SK-N-SH (cell line): ENCODE results near the gene SNX9. TPM values are rescaled to one million over a fixed set of nuclear protein-coding genes. Genes with fewer than 3 reads are reported as not detected.
A peak's percentile ranks its signal among the peaks of the same experiment; 100 is the strongest.

Experiments
- CTCF ChIA-PET: fragments of 300-600, 350-600 bp; formaldehyde crosslinking; extraction: SDS; loops from one replicate; lab custom pipeline; 2021; lab: Yijun Ruan, JAX
- POLR2A ChIA-PET: fragments of 350-600 bp; sonication (Branson Sonifier 250); formaldehyde crosslinking; extraction: SDS; loops from one replicate; lab custom pipeline; 2020; ENCODE audit warnings: antibody characterized with exemption, inconsistent platforms; lab: Yijun Ruan, JAX
- DNase-seq: peaks from one replicate; pipeline ENCODE4 v3.0.0; 2012
- H2AFZ ChIP-seq: fragments of 200-600 bp; sonication (generic); 2 replicates; pipeline ENCODE4 v1.8.1; 2016; ENCODE audit warnings: antibody characterized with exemption, mild to moderate bottlenecking, low read depth
- H3F3A ChIP-seq: fragments of 200-600 bp; sonication (generic); replicated peaks from 2 replicates; pipeline ENCODE3; 2016; ENCODE audit warnings: antibody characterized with exemption, mild to moderate bottlenecking; ENCODE audit not compliant: insufficient read depth
- H3K27ac ChIP-seq, 2 experiments: fragments of 200-500 bp in 1 of 2; fragments of 200-600 bp in 1 of 2; sonication (Bioruptor generic) in 1 of 2; sonication (generic), shearing (Covaris generic) in 1 of 2; 2 replicates each; pipeline versions ENCODE4 v1.5.1 to v1.6.1; 2014 to 2016; ENCODE audit warnings: low read depth in 2 of 2, inconsistent platforms in 1 of 2, low read length in 1 of 2, mild to moderate bottlenecking in 1 of 2, mixed read lengths in 1 of 2
- H3K27me3 ChIP-seq: fragments of 200-600 bp; sonication (generic), shearing (Covaris generic); 2 replicates; pipeline ENCODE4 v1.6.1; 2016; ENCODE audit warnings: mixed run types; ENCODE audit not compliant: insufficient read depth
- H3K36me3 ChIP-seq, 2 experiments: fragments of 200-500 bp in 1 of 2; fragments of 200-600 bp in 1 of 2; sonication (Bioruptor generic) in 1 of 2; sonication (generic) in 1 of 2; replicated peaks in 1 of 2; 2 replicates each; pipeline versions ENCODE3 to v1.5.1; 2014 to 2016; ENCODE audit warnings: low read length in 1 of 2, mild to moderate bottlenecking in 1 of 2; ENCODE audit not compliant: insufficient read depth in 2 of 2, control insufficient read depth in 1 of 2
- H3K4me1 ChIP-seq, 2 experiments: fragments of 200-500 bp in 1 of 2; fragments of 200-600 bp in 1 of 2; sonication (Bioruptor generic) in 1 of 2; sonication (generic), shearing (Covaris generic) in 1 of 2; 2 replicates each; pipeline versions ENCODE4 v1.5.1 to v1.6.1; 2014 to 2016; ENCODE audit warnings: low read depth in 1 of 2, low read length in 1 of 2, mixed run types in 1 of 2; ENCODE audit not compliant: insufficient read depth in 2 of 2, control insufficient read depth in 1 of 2
- H3K4me2 ChIP-seq: fragments of 200-600 bp; sonication (generic), shearing (Covaris generic); 2 replicates; pipeline ENCODE4 v1.6.1; 2017; ENCODE audit warnings: mixed run types
- H3K4me3 ChIP-seq, 2 experiments: fragments of 200-500 bp in 1 of 2; fragments of 200-600 bp in 1 of 2; sonication (Bioruptor generic) in 1 of 2; sonication (generic), shearing (Covaris generic) in 1 of 2; 2 replicates each; pipeline versions ENCODE4 v1.5.1 to v1.8.1; 2014 to 2016; ENCODE audit warnings: low read depth in 2 of 2, inconsistent platforms in 1 of 2, low read length in 1 of 2, mild to moderate bottlenecking in 1 of 2, mixed read lengths in 1 of 2, moderate library complexity in 1 of 2
- H3K79me2 ChIP-seq: fragments of 200-600 bp; sonication (generic); 2 replicates; pipeline ENCODE4 v1.8.1; 2017; ENCODE audit warnings: mild to moderate bottlenecking; ENCODE audit not compliant: insufficient read depth
- H3K9ac ChIP-seq: fragments of 200-600 bp; sonication (generic); 2 replicates; pipeline ENCODE4 v1.6.1; 2017; ENCODE audit warnings: mixed run types
- H3K9me2 ChIP-seq: fragments of 200-600 bp; sonication (generic); 2 replicates; pipeline ENCODE4 v1.6.1; 2017; ENCODE audit warnings: mixed run types
- H3K9me3 ChIP-seq: fragments of 200-600 bp; sonication (generic); 2 replicates; pipeline ENCODE4 v1.6.1; 2017; ENCODE audit warnings: mixed run types, mild to moderate bottlenecking, moderate library complexity
- H4K20me1 ChIP-seq: fragments of 200-600 bp; sonication (generic); 2 replicates; pipeline ENCODE4 v1.6.1; 2017; ENCODE audit warnings: mild to moderate bottlenecking, mixed run types; ENCODE audit not compliant: insufficient read depth
- CHD2 ChIP-seq: fragments of 150-350 bp; IDR thresholded peaks from 2 replicates; pipeline ENCODE4 v1.6.1; 2018; ENCODE audit warnings: low read length; ENCODE audit not compliant: partially characterized antibody
- EP300 ChIP-seq, 2 experiments: IDR thresholded peaks; 2 replicates each; pipeline versions ENCODE4 v1.4.0 to v1.6.1; 2012; ENCODE audit warnings: borderline replicate concordance in 1 of 2, low read depth in 1 of 2, low read length in 1 of 2
- EZH2phosphoT487 ChIP-seq: fragments of 200-600 bp; sonication (generic); IDR thresholded peaks from 2 replicates; pipeline ENCODE4 v1.6.1; 2017; ENCODE audit warnings: low read depth, mixed run types, mild to moderate bottlenecking, antibody characterized with exemption, moderate library complexity, borderline replicate concordance
- FOSL2 ChIP-seq: IDR thresholded peaks from 2 replicates; pipeline ENCODE4 v1.4.0; 2012; ENCODE audit warnings: low read depth, mild to moderate bottlenecking, moderate library complexity, borderline replicate concordance
- FOXM1 ChIP-seq: IDR thresholded peaks from 2 replicates; pipeline ENCODE4 v1.4.0; 2012; ENCODE audit warnings: low read depth, mild to moderate bottlenecking
- GABPA ChIP-seq: IDR thresholded peaks from 2 replicates; pipeline ENCODE4 v1.4.0; 2012; ENCODE audit warnings: low read depth, mild to moderate bottlenecking
- MEF2A ChIP-seq: IDR thresholded peaks from 2 replicates; pipeline ENCODE4 v1.4.0; 2012; ENCODE audit warnings: low read depth, borderline replicate concordance
- MXI1 ChIP-seq: IDR thresholded peaks from 2 replicates; pipeline ENCODE4 v1.6.1; 2012; ENCODE audit warnings: mild to moderate bottlenecking, low read depth, low read length, improper control_type of control experiment
- NFIC ChIP-seq: IDR thresholded peaks from 2 replicates; pipeline ENCODE4 v1.4.0; 2012; ENCODE audit warnings: borderline replicate concordance
- NRF1 ChIP-seq: IDR thresholded peaks from 2 replicates; pipeline ENCODE4 v1.6.1; 2012; ENCODE audit warnings: low read depth, mild to moderate bottlenecking, low read length
- PBX3 ChIP-seq: IDR thresholded peaks from 2 replicates; pipeline ENCODE4; 2012
- POLR2AphosphoS5 ChIP-seq: IDR thresholded peaks from 2 replicates; pipeline ENCODE4 v1.6.1; 2012; ENCODE audit warnings: low read depth, low read length
- RAD21 ChIP-seq: IDR thresholded peaks from 2 replicates; pipeline ENCODE4 v1.6.1; 2012; ENCODE audit warnings: mild to moderate bottlenecking, low read length
- RCOR1 ChIP-seq: fragments of 150-350 bp; IDR thresholded peaks from 2 replicates; pipeline ENCODE4 v1.6.1; 2017; ENCODE audit warnings: antibody characterized with exemption, low read length
- RXRA ChIP-seq: IDR thresholded peaks from 2 replicates; pipeline ENCODE4 v1.4.0; 2012; ENCODE audit warnings: low read depth, mild to moderate bottlenecking, borderline replicate concordance
- SIN3A ChIP-seq: IDR thresholded peaks from 2 replicates; pipeline ENCODE4 v1.6.1; 2012; ENCODE audit warnings: low read depth, mild to moderate bottlenecking, low read length, moderate library complexity, borderline replicate concordance
- SMC3 ChIP-seq: IDR thresholded peaks from 2 replicates; pipeline ENCODE4 v1.6.1; 2012; ENCODE audit warnings: low read depth, low read length, improper control_type of control experiment
- TAF1 ChIP-seq: IDR thresholded peaks from 2 replicates; pipeline ENCODE4 v1.6.1; 2012; ENCODE audit warnings: low read depth, mild to moderate bottlenecking, low read length, moderate library complexity, borderline replicate concordance
- TCF12 ChIP-seq: IDR thresholded peaks from 2 replicates; pipeline ENCODE4 v1.4.0; 2012
- TEAD4 ChIP-seq: IDR thresholded peaks from 2 replicates; pipeline ENCODE4 v1.4.0; 2012; ENCODE audit warnings: mild to moderate bottlenecking, borderline replicate concordance; ENCODE audit not compliant: insufficient read depth
- USF1 ChIP-seq: IDR thresholded peaks from 2 replicates; pipeline ENCODE4 v1.4.0; 2012; ENCODE audit warnings: low read depth, borderline replicate concordance
- USF2 ChIP-seq: fragments of 150-350 bp; IDR thresholded peaks from 2 replicates; pipeline ENCODE4 v1.6.1; 2017; ENCODE audit warnings: antibody characterized with exemption, low read length, low read depth, borderline replicate concordance
- YY1 ChIP-seq: IDR thresholded peaks from 2 replicates; pipeline ENCODE4 v1.4.0; 2012; ENCODE audit warnings: low read depth, mild to moderate bottlenecking
- WGBS: methylation state at CpG from one replicate; pipeline ENCODE4 v1.1.6; 2017; ENCODE audit warnings: low lambda C conversion rate; 5-methylcytosine and 5-hydroxymethylcytosine counted together
- polyA plus RNA-seq, 3 experiments: library from polyadenylated mRNA; depleted of rRNA; stranded (reverse); fragments of >200 nt; gene quantifications; 2 replicates each; pipeline ENCODE4 v1.2.3, GENCODE V29; 2012
- TF ChIP-seq, protein P1 (sequence below): fragments of 150-350 bp; IDR thresholded peaks from 2 replicates; pipeline ENCODE4 v1.6.1; 2016; ENCODE audit warnings: mild to moderate bottlenecking, low read depth, low read length
- TF ChIP-seq, protein P2 (sequence below): IDR thresholded peaks from 2 replicates; pipeline ENCODE4 v1.6.1; 2012; ENCODE audit warnings: mild to moderate bottlenecking, low read depth, low read length, moderate library complexity

SNX9 gene
- polyA plus RNA-seq, 1 of the 3 experiments (the other 2 are of a cell fraction) = 31.6 TPM

DNA sequence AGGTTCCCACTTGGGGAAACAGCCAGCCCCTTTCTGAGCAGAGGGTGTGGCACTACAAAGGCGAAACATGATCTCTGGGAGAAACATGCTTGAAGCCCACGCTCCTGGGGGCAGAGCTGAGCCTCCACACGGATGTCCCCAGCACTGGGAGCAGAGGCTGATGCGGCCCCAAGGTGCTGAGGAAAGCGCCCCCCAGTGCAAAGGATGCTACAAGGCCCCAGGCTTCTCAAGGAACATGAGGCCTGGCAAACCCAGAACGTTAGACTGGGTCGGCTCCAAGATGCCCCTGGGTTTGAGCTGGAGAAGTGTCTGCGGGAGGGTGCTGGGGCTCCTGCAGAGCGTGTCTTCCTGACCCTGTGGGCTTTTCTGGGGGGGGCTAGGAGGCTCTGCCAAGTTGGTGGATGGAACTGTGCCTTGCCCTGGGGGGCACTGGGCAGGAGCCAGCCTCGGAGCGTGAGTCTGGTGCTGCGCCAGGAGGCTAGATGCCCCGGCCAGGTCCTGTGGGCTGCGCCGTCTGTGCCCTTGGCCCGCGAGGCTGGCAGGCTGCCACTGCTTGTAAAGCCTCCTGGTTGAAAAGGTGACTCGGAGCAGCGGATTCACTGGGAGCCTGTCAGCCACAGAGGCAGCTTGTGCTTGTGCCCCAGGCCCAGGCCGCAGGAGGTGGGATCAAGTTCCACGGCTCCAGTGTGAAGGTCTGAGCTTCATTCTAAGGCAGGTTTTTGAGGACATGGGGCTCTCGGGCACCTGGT, 166.7 kb downstream of the SNX9 start:
- peaks cover 13% of the 10 kb centered on the region for H3F3A ChIP-seq
- POLR2A ChIA-PET = interaction anchor here (1.0 kb wide), 1 partner anchor 41 kb away, joined by 3 read pairs; no protein-coding TSS in a partner anchor
- peak; percentile 79 for DNase-seq
- WGBS = 19% methylated on average over 6 of the region's 22 CpGs
- H3K27me3 ChIP-seq = no peaks in the 10 kb centered on the region
- H3K79me2 ChIP-seq = peaks cover 100% of the 10 kb centered on the region
- H3K4me3 ChIP-seq = peak overlapping the region in 1 of 2 experiments; percentile 23; a peak in 2 of 4 replicates
- H3K27ac ChIP-seq = peak overlapping the region; percentile 48 to 78
- peaks cover 26% of the 10 kb centered on the region for H4K20me1 ChIP-seq
- H3K4me2 ChIP-seq = peak overlapping the region; percentile 78
- H3K9ac ChIP-seq = peak overlapping the region; percentile 27; the same call in 1 of the 2 replicates
- H3K9me2 ChIP-seq = no peaks in the 10 kb centered on the region
- CTCF ChIA-PET = interaction anchor here (0.8 to 2.9 kb wide), 4 partner anchors 14 to 84 kb away, joined by 3 to 11 read pairs (median 4); no protein-coding TSS in a partner anchor
- no peaks in the 10 kb centered on the region for H3K9me3 ChIP-seq
- peaks cover 33 to 44% of the 10 kb centered on the region in 2 experiments; a peak in 3 of 4 replicates for H3K4me1 ChIP-seq
- no peak overlapping the region for H2AFZ ChIP-seq
- peaks cover 0 to 18% of the 10 kb centered on the region in 2 experiments for H3K36me3 ChIP-seq
- no peak for TF ChIP-seq FOSL2
- TF ChIP-seq RAD21 = no peak
- no peak for TF ChIP-seq TAF1
- no peak for TF ChIP-seq MEF2A
- no peak for TF ChIP-seq USF2
- TF ChIP-seq FOXM1 = no peak
- TF ChIP-seq PBX3 = peak; percentile 40
- TF ChIP-seq NRF1 = no peak
- TF ChIP-seq USF1 = no peak
- no peak for TF ChIP-seq POLR2AphosphoS5
- no peak for TF ChIP-seq YY1
- TF ChIP-seq TEAD4 = peak; percentile 73; the same call in 1 of the 2 replicates
- TF ChIP-seq EP300 (IDR thresholded peaks at IDR 0.05; ENCODE audit: borderline replicate concordance in 1 of 2, low read depth in 1 of 2, low read length in 1 of 2) = peak; percentile 51 to 78; a peak in 3 of 4 replicates
- peak; percentile 88 for TF ChIP-seq RXRA
- TF ChIP-seq, protein P1, sequence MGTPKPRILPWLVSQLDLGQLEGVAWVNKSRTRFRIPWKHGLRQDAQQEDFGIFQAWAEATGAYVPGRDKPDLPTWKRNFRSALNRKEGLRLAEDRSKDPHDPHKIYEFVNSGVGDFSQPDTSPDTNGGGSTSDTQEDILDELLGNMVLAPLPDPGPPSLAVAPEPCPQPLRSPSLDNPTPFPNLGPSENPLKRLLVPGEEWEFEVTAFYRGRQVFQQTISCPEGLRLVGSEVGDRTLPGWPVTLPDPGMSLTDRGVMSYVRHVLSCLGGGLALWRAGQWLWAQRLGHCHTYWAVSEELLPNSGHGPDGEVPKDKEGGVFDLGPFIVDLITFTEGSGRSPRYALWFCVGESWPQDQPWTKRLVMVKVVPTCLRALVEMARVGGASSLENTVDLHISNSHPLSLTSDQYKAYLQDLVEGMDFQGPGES = no peak
- TF ChIP-seq TCF12 = peak; percentile 58
- peak; percentile 98 for TF ChIP-seq NFIC
- TF ChIP-seq SIN3A = no peak
- TF ChIP-seq RCOR1 = no peak
- no peak for TF ChIP-seq GABPA
- TF ChIP-seq EZH2phosphoT487 = no peak
- TF ChIP-seq SMC3 = no peak
- TF ChIP-seq, protein P2, sequence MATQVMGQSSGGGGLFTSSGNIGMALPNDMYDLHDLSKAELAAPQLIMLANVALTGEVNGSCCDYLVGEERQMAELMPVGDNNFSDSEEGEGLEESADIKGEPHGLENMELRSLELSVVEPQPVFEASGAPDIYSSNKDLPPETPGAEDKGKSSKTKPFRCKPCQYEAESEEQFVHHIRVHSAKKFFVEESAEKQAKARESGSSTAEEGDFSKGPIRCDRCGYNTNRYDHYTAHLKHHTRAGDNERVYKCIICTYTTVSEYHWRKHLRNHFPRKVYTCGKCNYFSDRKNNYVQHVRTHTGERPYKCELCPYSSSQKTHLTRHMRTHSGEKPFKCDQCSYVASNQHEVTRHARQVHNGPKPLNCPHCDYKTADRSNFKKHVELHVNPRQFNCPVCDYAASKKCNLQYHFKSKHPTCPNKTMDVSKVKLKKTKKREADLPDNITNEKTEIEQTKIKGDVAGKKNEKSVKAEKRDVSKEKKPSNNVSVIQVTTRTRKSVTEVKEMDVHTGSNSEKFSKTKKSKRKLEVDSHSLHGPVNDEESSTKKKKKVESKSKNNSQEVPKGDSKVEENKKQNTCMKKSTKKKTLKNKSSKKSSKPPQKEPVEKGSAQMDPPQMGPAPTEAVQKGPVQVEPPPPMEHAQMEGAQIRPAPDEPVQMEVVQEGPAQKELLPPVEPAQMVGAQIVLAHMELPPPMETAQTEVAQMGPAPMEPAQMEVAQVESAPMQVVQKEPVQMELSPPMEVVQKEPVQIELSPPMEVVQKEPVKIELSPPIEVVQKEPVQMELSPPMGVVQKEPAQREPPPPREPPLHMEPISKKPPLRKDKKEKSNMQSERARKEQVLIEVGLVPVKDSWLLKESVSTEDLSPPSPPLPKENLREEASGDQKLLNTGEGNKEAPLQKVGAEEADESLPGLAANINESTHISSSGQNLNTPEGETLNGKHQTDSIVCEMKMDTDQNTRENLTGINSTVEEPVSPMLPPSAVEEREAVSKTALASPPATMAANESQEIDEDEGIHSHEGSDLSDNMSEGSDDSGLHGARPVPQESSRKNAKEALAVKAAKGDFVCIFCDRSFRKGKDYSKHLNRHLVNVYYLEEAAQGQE = no peak
- no peak for TF ChIP-seq CHD2
- peak; percentile 25; the same call in 1 of the 2 replicates for TF ChIP-seq MXI1
